ENCODE results near the gene RCOR1.

DNA sequence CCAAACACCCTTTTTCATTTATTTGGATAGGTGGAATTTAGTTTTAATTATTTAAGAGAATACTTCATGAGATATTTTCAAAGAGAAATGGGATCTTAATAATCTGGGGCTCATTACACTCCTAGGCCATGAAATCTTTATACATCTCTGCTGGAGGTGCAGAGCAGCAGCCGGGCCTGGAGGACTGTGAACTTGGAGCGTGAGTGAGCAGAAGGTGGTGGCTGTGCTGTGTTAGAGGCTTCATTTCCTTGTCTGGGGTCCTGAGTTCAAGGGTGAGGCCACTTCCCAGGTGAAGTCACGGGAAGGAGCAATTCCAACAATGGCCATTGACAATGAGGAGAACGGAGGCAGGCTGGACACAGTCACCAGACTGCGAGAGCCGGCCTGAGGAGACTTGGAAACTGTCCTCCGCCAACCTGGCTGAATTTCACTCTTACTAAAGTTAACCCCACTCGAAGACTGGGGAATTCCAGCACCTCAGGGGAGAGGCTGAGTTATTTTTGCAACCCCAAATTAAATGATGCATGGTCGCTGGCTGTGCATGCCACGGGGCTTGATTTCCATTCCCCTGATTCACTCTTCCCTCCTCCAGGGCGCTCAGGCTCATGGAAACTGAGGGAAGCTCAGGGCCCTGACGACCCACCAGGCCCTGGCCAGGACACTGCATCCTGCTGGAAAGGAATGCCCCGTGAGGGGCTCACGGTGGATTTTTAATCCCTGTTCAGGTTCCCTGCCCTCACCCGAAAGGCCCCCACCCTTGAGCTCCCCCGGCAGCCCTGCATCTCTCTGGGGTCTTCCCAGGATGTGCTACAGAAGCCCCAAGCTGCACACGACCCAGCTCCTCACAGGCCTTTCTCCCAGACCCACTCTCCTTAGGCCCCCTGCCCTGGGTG, 162.2 kb downstream of the RCOR1 start:
- TF ChIP-seq POLR2A (IDR thresholded peaks at IDR 0.05) (no peak), CTCF (IDR thresholded peaks at IDR 0.05) (no peak)
